Natural killer cell treated with Interleukin-12 subunit alpha and Interleukin-12 subunit beta and Interleukin-15 and Interleukin-18, amount 100 ng/mL, for 72 hours (primary cell): ENCODE data around the gene LARP7. TPM values are rescaled to one million over a fixed set of nuclear protein-coding genes. Genes with fewer than 3 reads are reported as not detected.
"Not testable (repeated sequence)": the region's sequence is repeated elsewhere in the genome, so short reads cannot be mapped to it uniquely, and the experiment has no call there.

Experiments used
- ATAC-seq, 2 donors: fragments of 150-1000 bp; cut with Tn5 transposase in 1 of 2; sonication (Bioruptor Pico), chemical (Tn5 transposase) in 1 of 2; 2 replicates each; pipeline ENCODE4 v1.10.0; 2021
- DNase-seq: peaks from one replicate; pipeline ENCODE4 v3.0.0; 2022; ENCODE audit warnings: low spot score
- H3K27ac Mint-ChIP-seq, 2 donors: 1 replicate in 1 of 2; 2 replicates in 1 of 2; pipeline ENCODE4 v1.8.0; 2022; ENCODE audit warnings: mixed read lengths in 2 of 2, mild to moderate bottlenecking in 1 of 2, moderate library complexity in 1 of 2
- H3K27me3 Mint-ChIP-seq, 2 donors: 1 replicate in 1 of 2; 2 replicates in 1 of 2; pipeline ENCODE4 v1.8.0; 2022; ENCODE audit warnings: mixed read lengths in 2 of 2
- H3K36me3 Mint-ChIP-seq: one replicate; pipeline ENCODE4 v1.8.0; 2022; ENCODE audit warnings: mixed read lengths
- H3K4me1 Mint-ChIP-seq, 2 donors: 1 replicate in 1 of 2; 2 replicates in 1 of 2; pipeline ENCODE4 v1.8.0; 2022; ENCODE audit warnings: low read depth in 2 of 2, mixed read lengths in 2 of 2, mild to moderate bottlenecking in 1 of 2
- H3K4me3 Mint-ChIP-seq: one replicate; pipeline ENCODE4 v1.8.0; 2022; ENCODE audit warnings: mixed read lengths
- H3K9me3 Mint-ChIP-seq: 2 replicates; pipeline ENCODE4 v1.8.0; 2022; ENCODE audit warnings: mixed read lengths
- total RNA-seq, 2 donors: library from RNA; stranded (reverse); gene quantifications; one replicate each; pipeline ENCODE4 v1.2.3, GENCODE V29; 2022

Gene LARP7
- 10 to 100 TPM; 40.5 to 44.7 TPM for total RNA-seq

DNA sequence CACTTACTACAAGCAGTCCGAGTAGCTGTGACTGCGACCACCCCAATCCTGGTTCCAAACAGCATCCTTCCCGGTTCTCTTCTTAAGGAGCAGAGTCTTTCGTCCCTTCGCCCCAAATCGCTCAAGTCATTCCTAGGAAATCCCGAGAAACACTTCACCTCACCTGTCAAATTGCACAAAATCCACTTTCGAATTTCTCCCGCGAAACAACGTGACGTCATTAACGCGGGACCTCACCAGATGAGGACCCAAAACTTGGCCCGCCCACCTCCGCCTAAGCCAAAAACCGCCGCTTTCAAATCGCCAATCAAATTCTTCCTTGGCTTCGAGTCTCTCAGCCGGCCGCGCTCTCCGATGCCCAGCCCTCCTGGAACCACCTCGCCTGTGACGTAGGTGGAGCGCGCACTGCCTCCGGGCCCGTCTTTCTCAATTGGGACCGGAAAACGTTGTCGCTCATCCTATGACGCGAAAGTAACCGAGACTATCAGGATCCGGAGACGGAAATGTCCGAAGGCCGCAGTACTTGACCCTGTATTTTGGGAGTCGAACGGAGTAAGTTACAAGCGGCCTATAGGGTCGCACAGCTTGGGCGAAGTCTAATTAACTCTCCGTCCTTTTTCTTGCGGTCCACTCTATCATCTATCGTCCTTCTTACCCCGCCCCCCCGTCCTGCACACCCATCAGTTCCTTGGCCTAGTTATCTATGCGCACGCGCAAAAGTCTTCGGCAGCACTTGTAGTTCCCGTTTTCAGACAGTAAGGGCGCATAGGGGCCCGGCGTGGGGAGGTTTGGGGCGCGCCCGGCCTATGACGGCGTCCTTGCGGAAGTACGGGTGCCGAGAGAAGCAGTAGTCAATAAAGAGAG is at the start of gene LARP7, which contains the start of gene ZGRF1:
TSS of gene LARP7 (plus strand) at position 456 of the 864 bp plus-strand sequence. CDS start 7,527 bp downstream, outside the sequence.
TSS of gene ZGRF1 (minus strand) at position 222 of the 864 bp plus-strand sequence. CDS start 3,733 bp downstream, outside the sequence.
- H3K27me3 Mint-ChIP-seq = no peaks in the 10 kb centered on the region
- peaks cover 14 to 21% of the 10 kb centered on the region in 2 donors for H3K4me1 Mint-ChIP-seq
- DNase-seq (peak; percentile 99), ATAC-seq (peak; percentile 96 to 97)
- H3K27ac Mint-ChIP-seq = no peak within 1 kb of the TSS
- no peaks in the 10 kb centered on the region for H3K36me3 Mint-ChIP-seq
- H3K9me3 Mint-ChIP-seq = no peaks in the 10 kb centered on the region
- H3K4me3 Mint-ChIP-seq = no peak within 1 kb of the TSS

DNA sequence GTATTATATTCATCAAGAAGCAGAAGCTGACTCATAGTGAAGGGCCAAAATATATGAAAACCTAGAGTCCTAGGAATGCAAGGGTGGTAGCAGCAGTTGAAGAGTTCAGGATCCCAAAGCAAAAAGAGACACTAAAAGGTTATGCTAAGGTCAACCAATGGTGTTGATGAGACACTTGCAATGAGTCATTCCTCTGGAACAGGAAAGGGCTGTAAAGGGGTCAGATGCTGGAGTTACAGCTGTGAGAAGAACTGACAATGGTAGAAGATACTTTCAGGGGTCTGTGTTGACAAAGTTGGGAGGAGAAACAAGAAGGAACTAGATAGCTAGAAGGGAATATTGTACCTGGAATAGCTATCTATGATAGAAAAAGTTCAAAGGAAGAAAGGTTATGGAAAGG is 47.7 kb upstream of the LARP7 start:
- Mint-ChIP-seq H3K4me3 (no peak overlapping the region), H3K9me3 (no peaks in the 10 kb centered on the region), H3K27ac (no peak overlapping the region), H3K27me3 (no peaks in the 10 kb centered on the region), H3K36me3 (peaks cover 13% of the 10 kb centered on the region), H3K4me1 (peaks cover 0 to 3% of the 10 kb centered on the region in 2 donors)
- DNase-seq = no peak
- ATAC-seq = no peak

DNA sequence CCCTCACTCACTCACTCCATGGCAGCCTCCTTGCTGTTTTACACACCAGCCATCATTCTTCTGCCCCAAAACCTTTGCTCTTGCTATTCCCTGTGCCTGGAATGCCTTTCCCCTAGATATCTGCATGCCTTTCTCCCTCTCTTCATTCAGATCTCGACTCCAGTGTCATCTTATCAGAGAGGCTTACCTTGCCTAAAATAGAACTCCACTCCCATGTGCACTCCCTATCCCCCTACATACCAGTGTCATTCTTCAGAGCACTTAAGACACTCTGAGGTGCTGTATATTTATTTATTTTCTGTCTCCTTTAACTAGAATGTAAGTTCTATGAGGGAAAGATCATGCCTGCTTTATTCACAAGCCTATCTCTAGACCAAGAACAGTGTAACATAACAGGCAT is 45.4 kb upstream of the LARP7 start:
- no peaks in the 10 kb centered on the region for H3K27me3 Mint-ChIP-seq
- no peak overlapping the region for H3K4me3 Mint-ChIP-seq
- DNase-seq (no peak), ATAC-seq (no peak)
- H3K27ac Mint-ChIP-seq = no peak overlapping the region
- peaks cover 13% of the 10 kb centered on the region for H3K36me3 Mint-ChIP-seq
- no peaks in the 10 kb centered on the region for H3K9me3 Mint-ChIP-seq
- H3K4me1 Mint-ChIP-seq = peaks cover 0 to 3% of the 10 kb centered on the region in 2 donors

DNA sequence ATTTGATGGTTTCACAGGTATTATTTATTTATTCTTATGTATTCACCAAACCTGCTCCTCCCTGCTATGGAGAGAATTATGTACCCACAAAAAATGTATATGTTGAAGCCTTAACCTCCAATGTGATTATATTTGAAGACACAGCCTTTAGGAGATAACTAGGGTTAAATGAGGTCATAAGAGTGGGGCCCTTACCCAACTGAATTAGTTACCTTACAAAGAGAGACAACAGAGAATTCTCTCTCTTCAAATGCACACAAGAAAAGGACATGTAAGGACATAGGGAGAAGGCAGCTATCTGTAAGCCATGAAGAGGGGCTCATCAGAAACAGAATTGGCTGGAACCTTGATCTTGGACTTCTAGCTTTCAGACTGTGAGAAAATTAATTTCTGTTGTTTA is 44.2 kb upstream of the LARP7 start:
- Mint-ChIP-seq H3K27me3 (no peaks in the 10 kb centered on the region), H3K4me1 (peaks cover 0 to 3% of the 10 kb centered on the region in 2 donors), H3K27ac (no peak overlapping the region), H3K9me3 (no peaks in the 10 kb centered on the region), H3K4me3 (no peak overlapping the region), H3K36me3 (peaks cover 13% of the 10 kb centered on the region)
- ATAC-seq = no peak
- no peak for DNase-seq

DNA sequence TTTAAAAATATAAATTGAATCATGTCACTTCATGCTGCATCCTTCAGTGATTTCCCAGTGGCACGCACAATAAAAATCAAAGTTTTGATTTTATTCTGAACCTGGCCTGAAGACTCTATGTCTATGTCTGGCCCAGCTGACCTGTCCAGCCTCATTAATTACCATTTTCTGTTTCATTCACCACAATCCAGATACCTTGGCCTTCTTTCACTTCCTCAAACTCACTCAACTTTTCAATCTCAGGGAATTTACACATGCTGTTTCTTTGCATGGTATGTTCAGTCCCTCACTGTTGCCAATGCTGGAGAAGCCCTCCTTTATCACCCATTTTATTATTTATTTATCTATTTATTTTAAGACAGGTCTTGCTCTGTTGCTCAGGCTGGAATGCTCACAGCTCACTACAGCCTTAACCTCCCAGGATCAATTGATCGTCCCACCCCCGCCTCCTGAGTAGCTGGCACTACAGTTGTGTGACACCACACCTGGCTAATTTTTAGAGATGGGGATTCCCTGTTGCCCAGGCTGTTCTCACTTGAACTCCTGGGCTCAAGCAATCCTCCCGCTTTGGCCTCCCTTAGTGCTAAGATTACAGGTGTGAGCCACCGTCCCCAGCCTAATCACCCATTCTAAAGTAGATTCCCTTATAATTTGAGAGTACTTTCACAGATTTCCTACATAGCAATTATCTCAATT is 43.4 kb upstream of the LARP7 start:
- Mint-ChIP-seq H3K36me3 (peaks cover 13% of the 10 kb centered on the region), H3K4me1 (peaks cover 0 to 3% of the 10 kb centered on the region in 2 donors), H3K27me3 (no peaks in the 10 kb centered on the region), H3K4me3 (no peak overlapping the region), H3K9me3 (no peaks in the 10 kb centered on the region), H3K27ac (no peak overlapping the region)
- ATAC-seq (no peak), DNase-seq (no peak)

DNA sequence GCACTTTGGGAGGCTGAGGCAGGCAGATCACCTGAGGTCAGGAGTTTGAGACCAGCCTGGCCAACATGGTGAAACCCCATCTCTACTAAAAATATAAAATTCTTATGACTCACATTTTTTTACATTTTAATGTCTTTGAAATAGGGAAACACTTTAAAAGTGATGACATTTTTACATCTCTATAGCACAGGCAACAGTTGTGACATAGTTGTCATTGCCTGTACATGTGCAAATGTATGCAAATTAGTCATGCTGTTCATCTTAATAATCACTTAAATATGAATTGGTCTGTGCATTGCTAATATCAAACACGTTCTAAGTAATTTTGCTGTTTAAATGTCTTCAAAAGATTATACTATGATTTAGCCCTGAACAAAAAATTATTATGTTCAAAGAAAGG is 42.0 kb upstream of the LARP7 start:
- Mint-ChIP-seq H3K36me3 (peaks cover 6% of the 10 kb centered on the region), H3K4me3 (no peak overlapping the region), H3K9me3 (no peaks in the 10 kb centered on the region), H3K4me1 (no peaks in the 10 kb centered on the region), H3K27me3 (no peaks in the 10 kb centered on the region), H3K27ac (no peak overlapping the region)
- DNase-seq (no peak), ATAC-seq (no peak)

DNA sequence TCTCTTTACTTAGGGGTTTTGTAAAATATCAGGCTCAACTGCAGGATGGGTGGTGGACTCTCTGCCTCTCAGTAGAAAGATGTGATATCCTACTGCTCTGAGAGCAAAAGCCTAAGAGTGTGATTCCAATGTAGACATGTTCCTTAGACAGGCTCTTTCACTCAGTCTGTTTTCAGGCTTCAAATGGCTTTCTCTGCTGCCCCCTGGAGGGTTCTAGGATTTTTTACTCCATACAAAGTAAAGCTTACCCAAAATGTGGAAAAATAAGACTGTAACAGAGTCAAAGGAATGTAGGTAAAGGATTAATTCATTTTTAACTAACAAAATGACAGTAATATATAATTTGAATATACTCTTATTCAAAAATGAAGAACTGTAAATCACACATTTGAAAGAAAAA is 32.4 kb upstream of the LARP7 start:
- no peak for DNase-seq
- Mint-ChIP-seq H3K9me3 (no peaks in the 10 kb centered on the region), H3K4me3 (no peak overlapping the region), H3K27me3 (no peaks in the 10 kb centered on the region), H3K27ac (no peak overlapping the region), H3K36me3 (no peaks in the 10 kb centered on the region), H3K4me1 (no peaks in the 10 kb centered on the region)
- no peak for ATAC-seq

DNA sequence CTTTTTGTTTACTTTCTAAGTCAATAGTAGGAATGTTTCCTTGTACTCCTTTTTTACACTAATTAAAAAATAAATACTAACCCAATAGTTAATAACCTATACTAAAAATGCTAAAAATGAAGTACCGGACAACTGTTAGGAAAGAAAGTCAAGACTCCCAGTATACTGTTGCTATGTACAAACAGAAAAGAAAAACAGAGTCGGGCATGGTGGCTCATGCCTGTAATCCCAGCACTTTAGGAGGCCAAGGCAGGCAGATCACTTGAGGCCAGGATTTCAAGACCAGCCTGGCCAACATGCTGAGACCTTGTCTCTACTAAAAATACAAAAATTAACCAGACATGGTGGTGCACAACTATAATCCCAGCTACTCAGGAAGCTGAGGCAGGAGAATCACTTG is 24.1 kb upstream of the LARP7 start:
- not testable (repeated sequence) for H3K4me3 Mint-ChIP-seq, H3K27ac Mint-ChIP-seq, ATAC-seq, H3K4me1 Mint-ChIP-seq, H3K9me3 Mint-ChIP-seq, H3K36me3 Mint-ChIP-seq, DNase-seq, H3K27me3 Mint-ChIP-seq

DNA sequence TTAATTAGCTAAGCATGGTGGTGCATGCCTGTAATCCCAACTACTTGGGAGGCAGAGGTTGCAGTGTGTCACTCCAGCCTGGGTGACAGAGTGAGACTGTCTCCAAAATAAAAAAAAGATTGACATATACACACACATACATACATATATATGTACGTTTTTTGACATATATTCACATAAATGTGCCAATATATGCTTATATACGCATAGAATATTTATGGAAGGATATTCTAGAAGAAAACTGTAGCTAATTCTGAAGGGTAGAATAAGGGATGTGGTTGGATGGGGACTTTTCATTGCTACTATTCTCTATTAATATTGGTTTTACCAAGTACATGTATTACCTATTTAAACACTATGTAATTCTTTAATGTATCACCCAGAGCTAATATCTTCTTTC is 20.0 kb upstream of the LARP7 start:
- DNase-seq = no peak
- no peaks in the 10 kb centered on the region for H3K27me3 Mint-ChIP-seq
- no peak for ATAC-seq
- no peaks in the 10 kb centered on the region for H3K9me3 Mint-ChIP-seq
- no peak overlapping the region for H3K4me3 Mint-ChIP-seq
- no peak overlapping the region for H3K27ac Mint-ChIP-seq
- H3K36me3 Mint-ChIP-seq = peaks cover 14% of the 10 kb centered on the region
- H3K4me1 Mint-ChIP-seq = no peaks in the 10 kb centered on the region

DNA sequence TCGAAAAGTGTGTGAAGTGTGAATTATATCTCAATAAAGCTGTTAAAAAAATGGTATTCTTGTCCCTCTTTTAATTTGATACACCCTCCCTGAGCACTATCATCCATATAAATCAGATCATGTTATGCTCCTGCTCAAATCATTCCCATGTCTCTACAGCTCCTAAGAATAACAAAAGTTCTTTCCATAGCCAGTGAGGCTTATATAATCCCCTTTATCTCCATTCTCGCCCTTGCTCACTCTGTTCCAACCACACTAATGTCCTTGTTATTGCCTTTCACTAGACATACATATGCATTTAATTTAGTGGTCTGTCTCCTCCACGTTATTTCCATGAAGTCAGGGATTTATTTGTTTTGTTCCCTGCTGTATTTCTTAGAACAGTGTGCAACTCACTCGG is 10.7 kb upstream of the LARP7 start:
- ATAC-seq (no peak), DNase-seq (no peak)
- Mint-ChIP-seq H3K27me3 (no peaks in the 10 kb centered on the region), H3K27ac (no peak overlapping the region), H3K4me1 (no peaks in the 10 kb centered on the region), H3K4me3 (no peak overlapping the region), H3K9me3 (no peaks in the 10 kb centered on the region), H3K36me3 (peaks cover 7% of the 10 kb centered on the region)

DNA sequence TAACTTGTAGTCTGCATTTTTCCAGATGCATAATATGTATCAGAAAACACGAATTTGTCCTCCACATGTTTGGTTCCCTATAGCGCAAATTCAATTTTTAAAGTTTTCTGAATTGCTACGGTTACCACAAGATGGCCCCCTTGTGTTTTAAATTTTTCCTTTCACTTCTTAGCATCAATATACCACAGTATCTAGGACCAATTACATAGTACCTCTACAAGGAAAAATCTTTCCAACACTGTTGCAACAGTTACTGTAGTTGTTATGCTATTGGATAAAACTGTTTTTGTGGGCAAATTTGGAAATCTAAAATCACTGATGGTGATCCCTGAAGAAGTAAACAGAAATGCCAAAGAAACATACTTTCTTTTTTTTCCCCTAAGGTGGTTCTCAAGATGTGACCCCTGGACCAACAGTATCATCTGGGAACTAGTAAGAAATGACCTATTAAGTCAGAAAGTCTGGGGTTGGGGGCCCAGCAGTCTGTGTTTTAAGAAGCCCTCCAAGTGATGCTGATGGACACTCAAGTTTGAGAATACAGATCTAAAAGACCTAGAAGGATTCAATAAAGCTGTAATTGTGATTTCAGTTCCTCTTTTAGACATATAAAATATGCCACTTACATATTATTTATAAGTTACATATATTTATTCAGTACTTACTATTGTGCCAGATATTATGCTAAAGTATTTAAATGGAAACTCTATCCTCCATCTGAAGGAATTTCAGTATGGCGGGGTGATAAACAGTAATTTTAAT is 3.3 kb upstream of the LARP7 start:
- Mint-ChIP-seq H3K27ac (no peak overlapping the region), H3K4me3 (no peak overlapping the region), H3K4me1 (peaks cover 3 to 4% of the 10 kb centered on the region in 2 donors), H3K27me3 (no peaks in the 10 kb centered on the region), H3K9me3 (no peaks in the 10 kb centered on the region), H3K36me3 (no peaks in the 10 kb centered on the region)
- ATAC-seq = no peak
- no peak for DNase-seq

DNA sequence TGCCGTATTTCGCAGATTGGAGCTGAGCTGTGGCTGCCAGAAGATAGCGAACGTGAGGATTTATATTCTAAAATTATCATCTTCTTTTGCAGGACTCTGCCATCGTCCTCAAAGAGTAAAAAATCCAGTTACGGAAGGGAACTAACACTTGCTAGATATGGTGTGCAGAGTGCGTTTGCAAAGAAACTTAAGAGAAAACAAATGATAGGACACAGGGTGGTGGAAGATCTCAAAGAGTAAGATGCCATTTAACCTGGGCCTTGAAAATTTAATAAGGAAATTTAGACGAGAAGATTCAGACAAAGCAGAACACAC is 566 bp downstream of the LARP7 start:
- Mint-ChIP-seq H3K4me1 (peaks cover 15 to 24% of the 10 kb centered on the region in 2 donors), H3K4me3 (no peak overlapping the region), H3K27ac (no peak overlapping the region), H3K9me3 (no peaks in the 10 kb centered on the region), H3K27me3 (no peaks in the 10 kb centered on the region), H3K36me3 (no peaks in the 10 kb centered on the region)
- ATAC-seq (no peak), DNase-seq (no peak)

DNA sequence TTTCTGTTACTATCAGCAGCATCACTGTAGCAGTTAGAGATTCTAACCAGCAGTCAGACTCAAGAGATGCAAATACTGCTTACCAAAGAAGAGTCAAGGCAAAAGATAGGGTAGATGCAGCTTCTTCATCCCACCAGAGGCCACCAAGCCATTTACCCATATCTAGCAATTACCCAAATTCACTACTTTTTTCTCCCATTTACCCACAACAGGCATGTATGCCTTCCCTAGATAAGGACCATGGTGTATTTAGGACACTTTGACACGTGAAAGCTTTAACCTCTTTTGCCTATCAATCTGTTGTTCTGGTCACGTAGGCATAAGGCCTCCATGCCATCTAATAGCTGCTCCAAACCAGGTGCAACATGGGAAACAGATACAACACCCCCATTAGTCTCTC is 5.6 kb downstream of the LARP7 start:
- Mint-ChIP-seq H3K27ac (peak overlapping the region in 1 of 2 donors; percentile 9), H3K27me3 (no peaks in the 10 kb centered on the region), H3K4me3 (no peak overlapping the region), H3K9me3 (no peaks in the 10 kb centered on the region), H3K36me3 (peaks cover 7% of the 10 kb centered on the region), H3K4me1 (peaks cover 24 to 25% of the 10 kb centered on the region in 2 donors)
- DNase-seq (no peak), ATAC-seq (no peak)
